Caco-2 (cell line): ENCODE measurements around the gene ZNF317. TPM values are rescaled to one million over a fixed set of nuclear protein-coding genes. Genes with fewer than 3 reads are reported as not detected.

Source experiments
- BruUV-seq: library from RNA; stranded (reverse); fragments of 400-500 nt; replicated peaks from 2 replicates; lab custom pipeline; 2021; lab: Mats Ljungman, UMichigan
- CTCF ChIA-PET: fragments of 300-600 bp; sonication (Branson Sonifier 250); formaldehyde crosslinking; loops from one replicate; lab custom pipeline; 2022; ENCODE audit warnings: antibody characterized with exemption; lab: Charles Lee
- POLR2A ChIA-PET: fragments of 300-600 bp; sonication (Branson Sonifier 250); formaldehyde crosslinking; loops from one replicate; lab custom pipeline; 2022; ENCODE audit warnings: antibody characterized with exemption; lab: Charles Lee
- DNase-seq, 2 experiments: peaks; one replicate each; pipeline versions ENCODE4 v3.0.0 to v3.0.0-alpha.2; 2020 to 2022
- H3K27me3 ChIP-seq: replicated peaks from 2 replicates; pipeline ENCODE4 v1.6.0; 2011; ENCODE audit warnings: low read length; ENCODE audit not compliant: control insufficient read depth, insufficient read depth
- H3K36me3 ChIP-seq: 2 replicates; pipeline ENCODE4 v1.5.1; 2011; ENCODE audit warnings: low read length; ENCODE audit not compliant: control insufficient read depth, insufficient read depth
- H3K4me1 ChIP-seq: fragments of 250-450 bp; sonication (Bioruptor Pico); 2 replicates; pipeline ENCODE4 v1.5.1; 2020; ENCODE audit warnings: mild to moderate bottlenecking
- H3K4me3 ChIP-seq: 2 replicates; pipeline ENCODE4 v1.5.1; 2011; ENCODE audit warnings: low read depth, mild to moderate bottlenecking, control low read depth, low read length
- H3K9me3 ChIP-seq: fragments of 250-450 bp; sonication (Bioruptor Pico); 2 replicates; pipeline ENCODE4 v1.5.1; 2020; ENCODE audit warnings: mild to moderate bottlenecking, moderate library complexity
- H3K27ac Mint-ChIP-seq: one replicate; pipeline ENCODE4 v1.8.0; 2022; ENCODE audit warnings: mixed read lengths; ENCODE audit not compliant: unreplicated experiment
- H3K27me3 Mint-ChIP-seq: one replicate; pipeline ENCODE4 v1.8.0; 2022; ENCODE audit warnings: mixed read lengths; ENCODE audit not compliant: insufficient read depth, unreplicated experiment
- H3K36me3 Mint-ChIP-seq: one replicate; pipeline ENCODE4 v1.8.0; 2022; ENCODE audit warnings: mild to moderate bottlenecking, mixed read lengths; ENCODE audit not compliant: insufficient read depth, unreplicated experiment
- H3K4me1 Mint-ChIP-seq: one replicate; pipeline ENCODE4 v1.8.0; 2022; ENCODE audit warnings: low read depth, mixed read lengths; ENCODE audit not compliant: unreplicated experiment
- H3K4me3 Mint-ChIP-seq: one replicate; pipeline ENCODE4 v1.8.0; 2022; ENCODE audit warnings: mild to moderate bottlenecking, moderate library complexity, mixed read lengths; ENCODE audit not compliant: unreplicated experiment
- H3K9me3 Mint-ChIP-seq: one replicate; pipeline ENCODE4 v1.8.0; 2022; ENCODE audit warnings: mixed read lengths; ENCODE audit not compliant: unreplicated experiment
- CTCF ChIP-seq, 2 experiments: fragments of 200-600 bp in 1 of 2; IDR thresholded peaks; 1 replicate in 1 of 2; 2 replicates in 1 of 2; pipeline versions ENCODE4 v1.5.1 to v1.8.0; 2011 to 2022; ENCODE audit warnings: antibody characterized with exemption in 1 of 2, control low read depth in 1 of 2, inconsistent platforms in 1 of 2, low read depth in 1 of 2, low read length in 1 of 2, mild to moderate bottlenecking in 1 of 2, moderate library complexity in 1 of 2; ENCODE audit not compliant: insufficient read depth in 1 of 2, severe bottlenecking in 1 of 2, unreplicated experiment in 1 of 2
- intact Hi-C: fragments of 100-400 bp; cut with micrococcal nuclease; formaldehyde crosslinking; loops from one replicate; pipeline ENCODE4 v1.10.0; 2022; ENCODE audit not compliant: unreplicated experiment
- total RNA-seq: library from RNA; stranded (reverse); gene quantifications from 2 replicates; pipeline ENCODE4 v1.2.3, GENCODE V29; 2022

The ZNF317 gene
- total RNA-seq, 1 experiment from 2014 or later, result 35.2 TPM

DNA sequence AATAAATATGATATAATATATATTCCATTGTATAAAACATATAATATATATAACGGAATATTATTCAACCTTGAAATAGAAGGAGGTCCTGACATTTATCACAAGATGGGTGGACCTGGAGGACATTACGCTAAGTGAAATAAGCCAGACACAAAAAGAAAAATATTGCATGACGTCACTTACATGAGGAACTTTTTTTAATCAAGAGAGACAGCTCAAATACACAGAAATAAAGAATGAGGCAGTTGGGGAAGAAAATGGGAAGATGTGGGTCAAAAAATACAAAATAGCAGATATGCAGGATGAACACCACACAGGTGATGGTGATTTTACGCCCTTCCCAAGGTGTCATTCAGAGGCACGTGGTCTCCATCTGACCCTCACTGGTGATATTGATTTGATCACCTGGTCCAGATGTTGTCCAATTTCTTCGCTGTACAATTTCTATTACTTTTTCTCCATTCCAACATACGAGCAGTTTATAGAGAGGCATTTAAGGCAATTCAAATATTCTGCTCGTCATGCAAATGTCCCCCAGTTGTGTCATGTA lies 513 bp upstream of the ZNF317 start:
- peak overlapping the region; percentile 91 for H3K4me3 ChIP-seq
- intact Hi-C loops, result loop anchor here (5.0 kb wide), 2 partner anchors 488 to 778 kb away; no protein-coding TSS in a partner anchor
- ChIA-PET CTCF (no interaction called here), POLR2A (no interaction called here)
- Mint-ChIP-seq H3K9me3 (peaks cover 13% of the 10 kb centered on the region), H3K36me3 (peaks cover 36% of the 10 kb centered on the region), H3K4me1 (peaks cover 6% of the 10 kb centered on the region), H3K27me3 (no peaks in the 10 kb centered on the region), H3K27ac (peak overlapping the region; percentile 100), H3K4me3 (peak overlapping the region; percentile 100)
- BruUV-seq, result no TSS peak
- DNase-seq, result no peak
- peaks cover 19% of the 10 kb centered on the region for H3K9me3 ChIP-seq
- H3K36me3 ChIP-seq, result no peaks in the 10 kb centered on the region; the same call in 1 of the 2 replicates
- TF ChIP-seq CTCF (IDR thresholded peaks at IDR 0.05; ENCODE audit: insufficient read depth in 1 of 2, low read depth in 1 of 2, low read length in 1 of 2, severe bottlenecking in 1 of 2, unreplicated experiment in 1 of 2), result no peak
- 0 out of 2 replicates have a peak, but pooled peaks cover 7% of the 10 kb centered on the region for H3K4me1 ChIP-seq
- no peaks in the 10 kb centered on the region for H3K27me3 ChIP-seq

GRCh38 chr19:9144920-9145319 lies 4.7 kb downstream of the ZNF317 start:
- TF ChIP-seq CTCF (IDR thresholded peaks at IDR 0.05; ENCODE audit: insufficient read depth in 1 of 2, low read depth in 1 of 2, low read length in 1 of 2, severe bottlenecking in 1 of 2, unreplicated experiment in 1 of 2), result no peak
- Histone ChIP-seq H3K4me3 (no peak overlapping the region), H3K27me3 (no peaks in the 10 kb centered on the region), H3K36me3 (peaks cover 1% of the 10 kb centered on the region), H3K9me3 (peaks cover 42% of the 10 kb centered on the region), H3K4me1 (0 out of 2 replicates have a peak, but pooled peaks cover 7% of the 10 kb centered on the region)
- Mint-ChIP-seq H3K27ac (no peak overlapping the region), H3K9me3 (peaks cover 39% of the 10 kb centered on the region), H3K36me3 (peaks cover 77% of the 10 kb centered on the region), H3K27me3 (no peaks in the 10 kb centered on the region), H3K4me1 (peaks cover under 1% of the 10 kb centered on the region), H3K4me3 (no peak overlapping the region)
- DNase-seq, result no peak
- ChIA-PET CTCF (no interaction called here), POLR2A (no interaction called here)
- intact Hi-C loops, result no loop called here
- no TSS peak for BruUV-seq

- CTCF ChIA-PET, result no interaction called here
- intact Hi-C loops, result no loop called here
- no TSS peak for BruUV-seq
These were observed 6.7 kb downstream of the ZNF317 start for GRCh38 chr19:9146882-9147281.

More at GRCh38 chr19:9146882-9147281, 6.7 kb downstream of the ZNF317 start:
- Mint-ChIP-seq H3K4me1 (no peaks in the 10 kb centered on the region), H3K27ac (no peak overlapping the region), H3K4me3 (no peak overlapping the region), H3K9me3 (peaks cover 54% of the 10 kb centered on the region), H3K27me3 (no peaks in the 10 kb centered on the region), H3K36me3 (peaks cover 78% of the 10 kb centered on the region)
- Histone ChIP-seq H3K27me3 (no peaks in the 10 kb centered on the region), H3K36me3 (peaks cover 1% of the 10 kb centered on the region), H3K9me3 (peaks cover 45% of the 10 kb centered on the region), H3K4me3 (no peak overlapping the region), H3K4me1 (no peaks in the 10 kb centered on the region)
- POLR2A ChIA-PET, result no interaction called here
- TF ChIP-seq CTCF (IDR thresholded peaks at IDR 0.05; ENCODE audit: insufficient read depth in 1 of 2, low read depth in 1 of 2, low read length in 1 of 2, severe bottlenecking in 1 of 2, unreplicated experiment in 1 of 2), result no peak
- DNase-seq, result no peak
